Esophagus squamous epithelium (tissue), 5 donors: ENCODE data around the gene KIAA1143. TPM values are rescaled to one million over a fixed set of nuclear protein-coding genes. Genes with fewer than 3 reads are reported as not detected.
A peak's percentile ranks its signal among the peaks of the same experiment; 100 is the strongest.

Experiments used
- DNase-seq: peaks from one replicate; lab custom pipeline; 2025; lab: John Stamatoyannopoulos, UW
- H3K27ac ChIP-seq, 4 donors: fragments of 200-600 bp; sonication (generic); one replicate each; pipeline ENCODE4 v1.5.1; 2016 to 2019; ENCODE audit warnings: mild to moderate bottlenecking in 1 of 4
- H3K27me3 ChIP-seq, 4 donors: fragments of 200-600 bp; sonication (generic); 1 replicate in 3 of 4; 2 replicates in 1 of 4; pipeline versions ENCODE4 v1.5.1 to v1.6.0; 2017 to 2021; ENCODE audit warnings: antibody characterized with exemption in 1 of 4
- H3K36me3 ChIP-seq, 3 donors: fragments of 200-600 bp; sonication (generic); one replicate each; pipeline ENCODE4 v1.5.1; 2016 to 2019
- H3K4me1 ChIP-seq, 3 donors: fragments of 200-600 bp; sonication (generic); one replicate each; pipeline ENCODE4 v1.5.1; 2017 to 2019
- H3K4me3 ChIP-seq, 4 donors: fragments of 200-600 bp; sonication (generic); 1 replicate in 3 of 4; 2 replicates in 1 of 4; pipeline ENCODE4 v1.5.1; 2016 to 2019; ENCODE audit warnings: mild to moderate bottlenecking in 2 of 4, moderate library complexity in 1 of 4
- H3K9me3 ChIP-seq, 3 donors: fragments of 200-600 bp; sonication (generic); one replicate each; pipeline ENCODE4 v1.5.1; 2016 to 2019
- POLR2A ChIP-seq, 4 donors: fragments of 450-650 bp; IDR thresholded peaks; one replicate each; pipeline ENCODE4 v1.6.1; 2017; ENCODE audit warnings: antibody characterized with exemption in 4 of 4, mild to moderate bottlenecking in 4 of 4, moderate library complexity in 3 of 4
- WGBS, 2 donors: methylation state at CpG; one replicate each; pipeline ENCODE4 v1.1.5; 2018; 5-methylcytosine and 5-hydroxymethylcytosine counted together
- intact Hi-C: fragments of 100-400 bp; cut with DNase I; formaldehyde crosslinking; loops from one replicate; pipeline ENCODE4 v1.15.0; 2022
- total RNA-seq, 4 donors: library from RNA; depleted of rRNA; stranded (reverse); fragments of >200 nt; gene quantifications; one replicate each; pipeline ENCODE4 v1.1.0, GENCODE V29; 2016
- TF ChIP-seq, protein P1 (sequence below), 6 experiments: fragments of 450-650 bp in 4 of 6; fragments of 200-600 bp in 2 of 6; sonication (generic) in 2 of 6; IDR thresholded peaks; one replicate each; pipeline ENCODE4 v1.5.1; 2016 to 2019; ENCODE audit warnings: antibody characterized with exemption in 6 of 6, mild to moderate bottlenecking in 4 of 6, moderate library complexity in 4 of 6
- donor health status: DM: yes; HTN: yes; CAD: no.

The KIAA1143 gene
- total RNA-seq, 4 donors from 2014 or later, result 7.5 to 24.4 (median 16.2) TPM

DNA sequence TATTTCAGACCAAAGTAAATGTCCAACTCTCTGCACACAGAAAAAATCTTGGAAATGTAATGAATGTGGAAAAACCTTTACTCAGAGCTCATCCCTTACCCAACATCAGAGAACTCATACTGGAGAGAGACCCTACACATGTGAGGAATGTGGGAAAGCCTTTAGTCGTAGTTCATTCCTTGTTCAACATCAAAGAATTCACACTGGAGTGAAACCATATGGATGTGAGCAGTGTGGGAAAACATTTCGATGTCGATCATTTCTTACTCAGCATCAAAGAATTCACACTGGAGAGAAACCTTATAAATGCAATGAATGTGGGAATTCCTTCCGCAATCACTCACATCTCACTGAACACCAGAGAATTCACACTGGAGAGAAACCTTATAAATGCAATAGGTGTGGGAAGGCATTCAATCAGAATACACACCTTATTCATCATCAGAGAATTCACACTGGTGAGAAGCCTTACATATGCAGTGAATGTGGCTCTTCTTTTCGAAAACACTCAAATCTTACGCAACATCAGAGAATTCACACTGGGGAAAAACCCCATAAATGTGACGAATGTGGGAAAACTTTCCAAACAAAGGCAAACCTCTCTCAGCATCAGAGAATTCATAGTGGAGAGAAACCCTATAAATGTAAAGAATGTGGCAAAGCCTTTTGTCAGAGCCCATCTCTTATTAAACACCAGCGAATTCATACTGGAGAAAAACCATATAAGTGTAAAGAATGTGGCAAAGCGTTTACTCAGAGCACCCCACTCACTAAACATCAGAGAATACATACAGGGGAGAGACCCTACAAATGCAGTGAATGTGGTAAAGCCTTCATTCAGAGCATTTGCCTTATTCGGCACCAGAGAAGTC is 40.0 kb downstream of the KIAA1143 start:
- peak overlapping the region in 1 of 4 donors; percentile 19 for H3K4me3 ChIP-seq
- no peaks in the 10 kb centered on the region for H3K4me1 ChIP-seq
- H3K36me3 ChIP-seq, result peaks cover 4 to 69% (median 22%) of the 10 kb centered on the region in 3 donors
- 88 to 94% methylated on average over 10 of the region's 10 CpGs for WGBS, 2 donors
- H3K27ac ChIP-seq, result no peak overlapping the region
- no peak for DNase-seq
- H3K9me3 ChIP-seq, result peaks cover 22 to 99% (median 86%) of the 10 kb centered on the region in 3 donors
- no peaks in the 10 kb centered on the region for H3K27me3 ChIP-seq
- intact Hi-C loops, result no loop called here
- TF ChIP-seq POLR2A (IDR thresholded peaks at IDR 0.05), result no peak
- TF ChIP-seq, protein P1, sequence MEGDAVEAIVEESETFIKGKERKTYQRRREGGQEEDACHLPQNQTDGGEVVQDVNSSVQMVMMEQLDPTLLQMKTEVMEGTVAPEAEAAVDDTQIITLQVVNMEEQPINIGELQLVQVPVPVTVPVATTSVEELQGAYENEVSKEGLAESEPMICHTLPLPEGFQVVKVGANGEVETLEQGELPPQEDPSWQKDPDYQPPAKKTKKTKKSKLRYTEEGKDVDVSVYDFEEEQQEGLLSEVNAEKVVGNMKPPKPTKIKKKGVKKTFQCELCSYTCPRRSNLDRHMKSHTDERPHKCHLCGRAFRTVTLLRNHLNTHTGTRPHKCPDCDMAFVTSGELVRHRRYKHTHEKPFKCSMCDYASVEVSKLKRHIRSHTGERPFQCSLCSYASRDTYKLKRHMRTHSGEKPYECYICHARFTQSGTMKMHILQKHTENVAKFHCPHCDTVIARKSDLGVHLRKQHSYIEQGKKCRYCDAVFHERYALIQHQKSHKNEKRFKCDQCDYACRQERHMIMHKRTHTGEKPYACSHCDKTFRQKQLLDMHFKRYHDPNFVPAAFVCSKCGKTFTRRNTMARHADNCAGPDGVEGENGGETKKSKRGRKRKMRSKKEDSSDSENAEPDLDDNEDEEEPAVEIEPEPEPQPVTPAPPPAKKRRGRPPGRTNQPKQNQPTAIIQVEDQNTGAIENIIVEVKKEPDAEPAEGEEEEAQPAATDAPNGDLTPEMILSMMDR (IDR thresholded peaks at IDR 0.05), result no peak

DNA sequence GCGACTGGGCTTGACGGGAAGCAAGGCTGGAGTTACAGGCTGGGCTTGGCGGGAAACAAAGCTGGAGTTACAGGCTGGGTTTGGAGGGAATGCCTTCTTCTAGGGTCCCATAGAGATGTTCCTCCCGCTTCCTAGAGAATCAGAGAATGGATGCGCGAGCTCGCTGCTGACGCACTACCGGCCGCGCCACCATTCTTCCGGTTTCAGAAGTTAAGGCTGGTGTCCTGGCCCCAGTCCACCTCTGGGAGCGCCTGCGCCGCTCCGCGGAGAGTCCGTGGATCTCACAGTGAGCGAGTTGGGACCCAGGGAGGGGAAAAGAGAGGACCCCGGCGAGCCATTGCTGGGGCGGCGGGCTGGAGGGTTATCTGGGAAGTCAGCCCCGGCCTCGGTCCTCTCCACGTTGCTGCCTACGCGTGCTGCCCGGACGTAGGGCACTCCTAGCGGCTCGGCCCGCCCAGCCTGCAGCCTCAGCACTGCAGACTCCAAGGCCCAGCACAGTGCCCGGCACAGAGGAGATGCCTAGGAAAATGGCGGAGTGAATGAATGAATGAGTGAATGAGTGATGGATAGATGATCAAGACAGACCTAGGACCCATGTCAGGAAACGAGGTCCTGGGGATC is 48.9 kb downstream of the KIAA1143 start, which contains the start of gene ZNF502:
TSS of gene ZNF502 (plus strand) at position 206 of the 621 bp plus-strand sequence. CDS start 7,602 bp downstream, outside the sequence.
- H3K27ac ChIP-seq, result peak within 1 kb of the TSS; percentile 61 to 88 (median 72)
- H3K36me3 ChIP-seq, result peaks cover 0 to 24% (median 2%) of the 10 kb centered on the region in 3 donors
- TF ChIP-seq POLR2A (IDR thresholded peaks at IDR 0.05), result peak in 1 of 4 donors; percentile 16
- TF ChIP-seq, protein P1 (IDR thresholded peaks at IDR 0.05), result peak in 4 of 6 experiments; percentile 29 to 57 (median 40)
- peaks cover 0 to 48% (median 12%) of the 10 kb centered on the region in 3 donors for H3K9me3 ChIP-seq
- no peak for DNase-seq
- peaks cover 0 to 16% (median 0%) of the 10 kb centered on the region in 3 donors for H3K4me1 ChIP-seq
- peaks cover 0 to 22% (median 0%) of the 10 kb centered on the region in 4 donors for H3K27me3 ChIP-seq
- H3K4me3 ChIP-seq, result peak within 1 kb of the TSS; percentile 65 to 89 (median 83)
- intact Hi-C loops, result no loop called here
- 6 to 7% methylated on average over 9 to 27 of the region's 36 CpGs for WGBS, 2 donors

Other genes starting within 250 kb of the KIAA1143 start
- gene ZKSCAN7, start 206.4 kb downstream of the KIAA1143 start, total RNA-seq, result 1 to 10 TPM in 1 of 4 donors, under 1 TPM in 3; 0.61 to 2.9 (median 0.90) TPM
- 1 to 10 TPM in 1 of 4 donors, under 1 TPM in 3; 0.04 to 2.5 (median 0.34) TPM for gene ZNF660, start 176.7 kb downstream of the KIAA1143 start, total RNA-seq
- 10 to 100 TPM in 1 of 4 donors, 1 to 10 TPM in 3; 4.8 to 11.6 (median 6.8) TPM for gene ZNF197, start 136.6 kb downstream of the KIAA1143 start, total RNA-seq
- 10 to 100 TPM in 3 of 4 donors, 1 to 10 TPM in 1; 3.7 to 14.3 (median 11.3) TPM for gene ZNF35, start 112.9 kb downstream of the KIAA1143 start, total RNA-seq
- gene ZNF502, start 49.0 kb downstream of the KIAA1143 start, total RNA-seq, result 1 to 10 TPM; 1.7 to 7.2 (median 2.6) TPM
- gene ZNF501, start 32.0 kb downstream of the KIAA1143 start, total RNA-seq, result 1 to 10 TPM in 1 of 4 donors, under 1 TPM in 3; 0.72 to 6.5 (median 0.82) TPM
- gene KIF15, start 175 bp upstream of the KIAA1143 start, total RNA-seq, result 1 to 10 TPM; 3.2 to 9.1 (median 4.9) TPM
- gene TMEM42, start 100.3 kb upstream of the KIAA1143 start, total RNA-seq, result 1 to 10 TPM; 4.3 to 9.2 (median 7.0) TPM
- not detected for gene TGM4, start 113.0 kb upstream of the KIAA1143 start, total RNA-seq
- 10 to 100 TPM; 64.6 to 93.8 (median 73.0) TPM for gene ZDHHC3, start 214.6 kb upstream of the KIAA1143 start, total RNA-seq
- gene EXOSC7, start 214.6 kb upstream of the KIAA1143 start, total RNA-seq, result 10 to 100 TPM; 28.8 to 59.9 (median 47.6) TPM